Central memory CD8-positive, alpha-beta T cell (primary cell): ENCODE measurements around the gene SMIM35.
A peak's percentile ranks its signal among the peaks of the same experiment; 100 is the strongest.

Experiments used
- ATAC-seq: fragments of 150-1000 bp; cut with Tn5 transposase; replicated peaks from 2 replicates; pipeline ENCODE4 v1.10.0; 2022; ENCODE audit warnings: mild to moderate bottlenecking, moderate FRiP score, moderate number of reproducible peaks; ENCODE audit not compliant: poor library complexity, severe bottlenecking; ENCODE audit errors: extremely low read depth
- DNase-seq, 2 donors: peaks; one replicate each; pipeline ENCODE4 v3.0.0; 2021; ENCODE audit warnings: low spot score in 2 of 2
- H3K27ac Mint-ChIP-seq: one replicate; pipeline ENCODE4 v1.8.0; 2022; ENCODE audit warnings: low read depth, mild to moderate bottlenecking, moderate library complexity, mixed read lengths
- H3K27me3 Mint-ChIP-seq: one replicate; pipeline ENCODE4 v1.8.0; 2022; ENCODE audit warnings: mixed read lengths
- H3K36me3 Mint-ChIP-seq: one replicate; pipeline ENCODE4 v1.8.0; 2022; ENCODE audit warnings: mild to moderate bottlenecking, moderate library complexity, mixed read lengths; ENCODE audit not compliant: insufficient read depth
- H3K4me1 Mint-ChIP-seq: one replicate; pipeline ENCODE4 v1.8.0; 2022; ENCODE audit warnings: mixed read lengths
- H3K4me3 Mint-ChIP-seq: one replicate; pipeline ENCODE4 v1.8.0; 2022; ENCODE audit warnings: mild to moderate bottlenecking, moderate library complexity, mixed read lengths
- H3K9me3 Mint-ChIP-seq: one replicate; pipeline ENCODE4 v1.8.0; 2022; ENCODE audit warnings: mixed read lengths

Gene SMIM35

DNA sequence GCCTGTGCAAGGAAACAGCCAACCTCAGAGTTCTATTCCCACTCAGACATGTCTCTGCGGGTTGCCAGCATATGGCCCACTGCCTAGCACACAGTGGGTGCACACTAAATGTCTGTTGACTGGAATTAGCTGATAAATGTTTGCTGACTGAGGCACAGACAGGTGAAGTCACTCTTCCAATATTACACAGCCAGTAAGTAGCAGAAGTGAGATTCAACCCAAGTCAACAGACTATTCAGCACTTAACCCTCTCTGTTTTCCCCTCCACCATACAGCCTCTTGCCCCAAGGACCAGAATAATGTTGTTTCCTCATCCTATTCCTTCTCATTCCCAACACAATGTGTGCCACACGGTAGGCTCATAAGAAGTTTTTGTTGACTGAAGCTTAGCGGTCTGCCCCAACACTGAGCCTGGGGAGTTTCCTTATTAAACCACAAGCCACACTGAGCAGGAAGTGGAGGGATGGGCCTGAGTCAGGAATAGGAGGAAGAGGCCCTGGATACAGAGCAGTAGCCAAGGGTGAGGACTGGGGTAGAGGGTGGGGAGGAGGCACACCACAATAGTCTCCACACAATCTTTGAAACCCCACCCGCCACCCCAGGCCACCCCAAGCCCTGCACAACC lies 116.3 kb downstream of the SMIM35 start:
- peak; percentile 18 for ATAC-seq
- H3K36me3 Mint-ChIP-seq = no peaks in the 10 kb centered on the region
- H3K27me3 Mint-ChIP-seq = no peaks in the 10 kb centered on the region
- H3K27ac Mint-ChIP-seq = peak overlapping the region; percentile 73
- peaks cover 68% of the 10 kb centered on the region for H3K4me1 Mint-ChIP-seq
- no peak for DNase-seq
- H3K4me3 Mint-ChIP-seq = peak overlapping the region; percentile 63
- H3K9me3 Mint-ChIP-seq = no peaks in the 10 kb centered on the region

GRCh38 chr11:117969160-117969991 lies 117.4 kb downstream of the SMIM35 start:
- no peaks in the 10 kb centered on the region for H3K36me3 Mint-ChIP-seq
- H3K9me3 Mint-ChIP-seq = no peaks in the 10 kb centered on the region
- H3K27ac Mint-ChIP-seq = peak overlapping the region; percentile 73
- peaks cover 60% of the 10 kb centered on the region for H3K4me1 Mint-ChIP-seq
- peak overlapping the region; percentile 63 for H3K4me3 Mint-ChIP-seq
- DNase-seq = no peak
- peak; percentile 64 for ATAC-seq
- H3K27me3 Mint-ChIP-seq = no peaks in the 10 kb centered on the region

GRCh38 chr11:117966908-117967307 lies 119.9 kb downstream of the SMIM35 start:
- Mint-ChIP-seq H3K9me3 (no peaks in the 10 kb centered on the region), H3K27ac (peak overlapping the region; percentile 33), H3K4me1 (peaks cover 40% of the 10 kb centered on the region), H3K36me3 (no peaks in the 10 kb centered on the region), H3K4me3 (no peak overlapping the region), H3K27me3 (no peaks in the 10 kb centered on the region)
- ATAC-seq = no peak
- no peak for DNase-seq

DNA sequence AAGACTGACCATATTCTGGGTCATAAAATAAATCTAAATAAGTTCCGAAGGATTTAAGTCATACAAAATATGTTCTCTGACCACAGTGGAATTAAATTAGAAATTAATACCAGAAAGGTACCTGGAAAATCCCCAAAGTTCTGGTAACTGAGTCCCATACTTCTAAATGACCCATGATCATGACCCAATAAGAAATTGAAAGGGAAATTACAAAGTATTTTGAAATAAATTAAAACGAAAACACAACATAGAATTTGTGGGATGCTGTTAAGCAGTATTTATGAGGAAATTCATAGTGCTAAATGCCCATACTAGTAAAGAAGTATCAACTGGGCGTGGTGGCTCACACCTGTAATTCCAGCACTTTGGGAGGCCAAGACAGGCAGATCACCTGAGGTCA lies 123.9 kb downstream of the SMIM35 start:
- no peaks in the 10 kb centered on the region for H3K27me3 Mint-ChIP-seq
- H3K4me3 Mint-ChIP-seq = no peak overlapping the region

GRCh38 chr11:117961896-117962295 lies 124.9 kb downstream of the SMIM35 start:
- no peak for DNase-seq
- H3K27ac Mint-ChIP-seq = no peak overlapping the region
- H3K36me3 Mint-ChIP-seq = peaks cover 2% of the 10 kb centered on the region
- no peak for ATAC-seq
- H3K27me3 Mint-ChIP-seq = no peaks in the 10 kb centered on the region
- H3K4me3 Mint-ChIP-seq = no peak overlapping the region
- peaks cover 37% of the 10 kb centered on the region for H3K4me1 Mint-ChIP-seq
- H3K9me3 Mint-ChIP-seq = peaks cover 16% of the 10 kb centered on the region

More for the DNA sequence above, 123.9 kb downstream of the SMIM35 start:
- Mint-ChIP-seq H3K4me1 (peaks cover 35% of the 10 kb centered on the region), H3K9me3 (peaks cover 10% of the 10 kb centered on the region), H3K27ac (no peak overlapping the region), H3K36me3 (peaks cover 2% of the 10 kb centered on the region)
- ATAC-seq = no peak
- no peak for DNase-seq

DNA sequence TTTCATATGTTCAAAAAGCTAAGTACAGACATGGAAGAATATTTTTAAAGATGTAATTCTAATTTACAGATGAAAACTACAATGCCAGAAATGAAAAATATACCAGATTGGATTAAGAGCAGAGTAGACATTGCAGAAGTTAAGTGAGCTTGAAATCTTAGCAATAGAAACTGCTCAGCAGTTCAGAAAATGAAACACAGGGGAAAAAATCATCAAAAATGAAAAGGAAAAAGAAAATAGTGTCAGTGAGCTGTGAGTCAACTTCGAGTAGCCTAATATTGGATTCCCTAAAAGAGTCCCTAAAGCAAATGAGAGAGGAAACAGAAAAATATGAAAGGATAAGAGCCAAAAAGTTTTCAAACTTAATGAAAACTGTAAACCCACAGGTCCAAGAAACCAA lies 126.4 kb downstream of the SMIM35 start:
- Mint-ChIP-seq H3K4me3 (no peak overlapping the region), H3K36me3 (peaks cover 2% of the 10 kb centered on the region), H3K27ac (peak overlapping the region; percentile 9), H3K4me1 (peaks cover 44% of the 10 kb centered on the region), H3K27me3 (no peaks in the 10 kb centered on the region), H3K9me3 (peaks cover 17% of the 10 kb centered on the region)
- ATAC-seq = no peak
- DNase-seq = no peak

GRCh38 chr11:117959438-117960149 lies 127.2 kb downstream of the SMIM35 start:
- no peak overlapping the region for H3K4me3 Mint-ChIP-seq
- no peaks in the 10 kb centered on the region for H3K27me3 Mint-ChIP-seq
- H3K4me1 Mint-ChIP-seq = peaks cover 44% of the 10 kb centered on the region
- no peak for DNase-seq
- H3K27ac Mint-ChIP-seq = peak overlapping the region; percentile 9
- peaks cover 2% of the 10 kb centered on the region for H3K36me3 Mint-ChIP-seq
- ATAC-seq = no peak
- peaks cover 17% of the 10 kb centered on the region for H3K9me3 Mint-ChIP-seq

DNA sequence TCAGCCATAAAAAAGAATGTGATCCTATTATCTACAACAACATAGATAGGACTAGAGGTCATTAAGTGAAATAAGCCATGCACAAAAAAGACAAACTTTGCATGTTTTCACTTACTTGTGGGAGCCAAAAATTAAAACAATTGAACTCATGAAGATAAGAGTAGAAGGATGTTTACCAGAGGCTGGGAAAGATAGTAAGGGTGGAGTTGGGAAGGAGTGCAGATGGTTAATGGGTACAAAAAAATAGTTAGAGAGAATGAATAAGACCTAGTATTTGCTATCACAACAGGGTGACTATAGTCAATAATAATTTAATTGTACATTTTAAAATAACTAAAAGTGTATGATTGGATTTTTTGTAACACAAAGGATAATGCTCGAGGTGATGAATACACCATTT lies 127.8 kb downstream of the SMIM35 start:
- ATAC-seq (no peak), DNase-seq (no peak)
- Mint-ChIP-seq H3K27ac (no peak overlapping the region), H3K27me3 (no peaks in the 10 kb centered on the region), H3K36me3 (peaks cover 2% of the 10 kb centered on the region), H3K9me3 (peaks cover 17% of the 10 kb centered on the region), H3K4me1 (peaks cover 47% of the 10 kb centered on the region), H3K4me3 (no peak overlapping the region)
